ENCODE measurements around the gene KCNQ1.

The KCNQ1 gene

GRCh38 chr11:2787816-2788167, 343.0 kb downstream of the KCNQ1 start:
- no peak overlapping the region for H3K4me3 ChIP-seq (ENCODE audit: low read depth, low read length)
- DNase-seq = no peak
- no peaks in the 10 kb centered on the region for H3K36me3 ChIP-seq
- H3K27me3 ChIP-seq = no peaks in the 10 kb centered on the region
- H3K4me1 ChIP-seq = no peaks in the 10 kb centered on the region
- TF ChIP-seq, protein P1, sequence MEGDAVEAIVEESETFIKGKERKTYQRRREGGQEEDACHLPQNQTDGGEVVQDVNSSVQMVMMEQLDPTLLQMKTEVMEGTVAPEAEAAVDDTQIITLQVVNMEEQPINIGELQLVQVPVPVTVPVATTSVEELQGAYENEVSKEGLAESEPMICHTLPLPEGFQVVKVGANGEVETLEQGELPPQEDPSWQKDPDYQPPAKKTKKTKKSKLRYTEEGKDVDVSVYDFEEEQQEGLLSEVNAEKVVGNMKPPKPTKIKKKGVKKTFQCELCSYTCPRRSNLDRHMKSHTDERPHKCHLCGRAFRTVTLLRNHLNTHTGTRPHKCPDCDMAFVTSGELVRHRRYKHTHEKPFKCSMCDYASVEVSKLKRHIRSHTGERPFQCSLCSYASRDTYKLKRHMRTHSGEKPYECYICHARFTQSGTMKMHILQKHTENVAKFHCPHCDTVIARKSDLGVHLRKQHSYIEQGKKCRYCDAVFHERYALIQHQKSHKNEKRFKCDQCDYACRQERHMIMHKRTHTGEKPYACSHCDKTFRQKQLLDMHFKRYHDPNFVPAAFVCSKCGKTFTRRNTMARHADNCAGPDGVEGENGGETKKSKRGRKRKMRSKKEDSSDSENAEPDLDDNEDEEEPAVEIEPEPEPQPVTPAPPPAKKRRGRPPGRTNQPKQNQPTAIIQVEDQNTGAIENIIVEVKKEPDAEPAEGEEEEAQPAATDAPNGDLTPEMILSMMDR (IDR thresholded peaks at IDR 0.05; ENCODE audit: low read depth, low read length) = no peak
- H3K9me3 ChIP-seq = no peaks in the 10 kb centered on the region

DNA sequence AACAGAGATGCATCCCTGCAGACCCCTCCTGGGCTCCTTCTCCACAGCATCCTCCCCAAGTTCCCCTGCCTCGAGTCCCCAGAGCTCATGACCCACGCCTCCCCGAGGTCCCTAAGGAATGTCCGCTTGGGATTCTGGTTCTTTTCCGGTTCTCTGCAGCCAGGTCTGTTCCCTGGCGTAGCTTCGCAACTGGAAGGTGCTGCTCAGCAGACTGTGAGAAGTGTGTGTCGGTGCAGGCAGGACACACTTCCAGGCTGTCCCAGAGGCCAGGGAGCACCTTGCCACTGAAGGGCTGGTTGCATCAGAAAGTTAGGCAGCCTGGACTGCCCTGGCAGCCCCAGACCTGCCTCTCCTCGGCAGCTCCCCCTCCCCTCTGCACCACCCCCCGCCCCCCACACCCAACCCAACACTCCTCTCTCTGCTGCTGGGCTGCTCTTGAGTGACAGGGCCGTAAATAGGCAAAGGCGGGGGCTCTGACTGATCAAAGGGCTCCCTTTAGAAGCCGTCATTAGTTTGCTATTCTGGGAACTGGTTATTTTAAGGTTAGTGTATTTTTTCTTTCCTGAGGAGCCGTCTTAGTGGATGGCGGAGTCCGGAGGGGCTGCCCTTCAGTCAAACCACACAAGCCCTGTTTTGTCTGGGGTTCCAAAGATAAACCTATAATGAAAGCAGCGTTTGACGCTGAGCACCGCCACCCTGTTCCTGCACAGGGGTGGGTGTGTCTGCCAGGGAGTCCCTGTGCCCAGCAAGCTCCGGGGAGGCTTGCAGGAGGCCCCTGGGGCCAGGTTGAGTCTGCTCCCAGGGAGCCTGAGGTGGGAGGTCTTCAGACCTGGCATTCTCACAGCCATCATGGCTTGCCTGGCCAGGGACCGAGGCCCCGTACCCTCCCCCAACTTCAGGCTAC, 343.6 kb downstream of the KCNQ1 start:
- DNase-seq = no peak
- Histone ChIP-seq H3K9me3 (no peaks in the 10 kb centered on the region), H3K4me3 (ENCODE audit: low read depth, low read length) (no peak overlapping the region), H3K27me3 (no peaks in the 10 kb centered on the region), H3K36me3 (no peaks in the 10 kb centered on the region), H3K4me1 (no peaks in the 10 kb centered on the region)
- TF ChIP-seq, protein P1 (IDR thresholded peaks at IDR 0.05; ENCODE audit: low read depth, low read length) = no peak

DNA sequence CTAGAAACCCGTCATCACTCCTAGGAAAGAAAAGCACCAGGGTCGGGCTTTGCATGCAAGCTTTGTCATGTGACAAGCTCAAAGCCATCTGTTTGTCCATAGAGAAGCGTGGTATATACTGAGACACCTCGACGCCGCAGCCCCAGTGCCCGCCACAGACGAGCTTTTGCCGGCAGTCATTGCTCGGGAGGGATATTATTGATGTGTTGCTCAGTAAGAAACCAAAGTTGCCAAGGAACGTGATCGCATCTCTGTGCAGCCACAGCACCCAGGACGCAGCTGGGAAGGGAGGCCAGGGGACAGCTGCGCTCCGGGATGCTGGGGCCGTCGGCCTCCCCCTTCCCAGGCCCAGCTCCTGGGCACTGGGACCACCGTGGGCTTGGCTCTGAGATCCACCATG, 344.5 kb downstream of the KCNQ1 start:
- H3K36me3 ChIP-seq = no peaks in the 10 kb centered on the region
- no peaks in the 10 kb centered on the region for H3K9me3 ChIP-seq
- TF ChIP-seq, protein P1 (IDR thresholded peaks at IDR 0.05; ENCODE audit: low read depth, low read length) = no peak
- no peak for DNase-seq
- H3K4me3 ChIP-seq (ENCODE audit: low read depth, low read length) = no peak overlapping the region
- H3K4me1 ChIP-seq = no peaks in the 10 kb centered on the region
- no peaks in the 10 kb centered on the region for H3K27me3 ChIP-seq

- H3K36me3 ChIP-seq = no peaks in the 10 kb centered on the region
- no peaks in the 10 kb centered on the region for H3K9me3 ChIP-seq
- no peaks in the 10 kb centered on the region for H3K4me1 ChIP-seq
- DNase-seq = no peak
- H3K4me3 ChIP-seq (ENCODE audit: low read depth, low read length) = no peak overlapping the region
- TF ChIP-seq, protein P1 (IDR thresholded peaks at IDR 0.05; ENCODE audit: low read depth, low read length) = no peak
- H3K27me3 ChIP-seq = no peaks in the 10 kb centered on the region
Observed at GRCh38 chr11:2789791-2790567, 345.2 kb downstream of the KCNQ1 start.

DNA sequence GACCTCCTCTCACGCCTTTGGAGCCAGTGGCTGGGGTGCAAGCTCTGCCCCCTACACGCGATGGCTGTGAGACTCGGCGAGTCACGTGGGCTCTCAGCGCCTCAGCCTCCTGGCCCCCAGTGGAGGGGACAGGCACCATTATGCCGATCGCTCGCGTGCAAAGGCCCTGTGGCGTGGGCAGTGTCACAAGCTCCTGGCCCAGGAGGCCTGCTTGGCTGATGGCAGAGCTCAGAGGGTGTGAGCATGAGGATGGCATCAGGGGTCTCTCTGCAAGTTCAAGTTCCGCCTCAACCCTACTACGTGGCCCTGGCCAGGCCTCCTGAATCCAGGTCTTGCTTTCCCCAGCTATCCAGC, 345.7 kb downstream of the KCNQ1 start:
- Histone ChIP-seq H3K4me3 (ENCODE audit: low read depth, low read length) (no peak overlapping the region), H3K36me3 (no peaks in the 10 kb centered on the region), H3K27me3 (no peaks in the 10 kb centered on the region), H3K9me3 (no peaks in the 10 kb centered on the region), H3K4me1 (no peaks in the 10 kb centered on the region)
- TF ChIP-seq, protein P1 (IDR thresholded peaks at IDR 0.05; ENCODE audit: low read depth, low read length) = no peak
- no peak for DNase-seq

DNA sequence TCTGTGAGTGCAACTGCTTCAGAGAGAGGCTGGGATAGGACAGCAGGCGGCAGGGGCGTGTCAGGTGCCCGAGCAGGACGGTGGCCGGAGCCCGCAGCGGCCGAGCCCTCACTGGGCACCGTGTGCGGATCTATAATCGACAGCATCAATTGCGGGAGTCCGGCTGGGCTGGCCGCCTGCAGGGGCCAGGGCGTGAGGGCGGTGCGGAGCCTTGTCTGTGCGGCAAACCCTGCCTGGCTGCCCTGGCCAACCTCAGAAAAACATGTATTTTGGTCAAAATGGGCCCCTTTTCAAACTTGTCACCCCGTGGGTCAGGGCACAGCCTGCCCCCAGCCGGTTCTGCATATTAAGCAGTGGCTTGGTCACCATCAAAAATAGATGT, 346.3 kb downstream of the KCNQ1 start:
- TF ChIP-seq, protein P1 (IDR thresholded peaks at IDR 0.05; ENCODE audit: low read depth, low read length) = no peak

More for the DNA sequence above, 346.3 kb downstream of the KCNQ1 start:
- Histone ChIP-seq H3K9me3 (no peaks in the 10 kb centered on the region), H3K27me3 (no peaks in the 10 kb centered on the region), H3K36me3 (no peaks in the 10 kb centered on the region), H3K4me3 (ENCODE audit: low read depth, low read length) (no peak overlapping the region), H3K4me1 (no peaks in the 10 kb centered on the region)
- no peak for DNase-seq

All from BE2C (cell line).